Dermis lymphatic vessel endothelial cell (primary cell): ENCODE data around the gene PCDHGB2. TPM values are rescaled to one million over a fixed set of nuclear protein-coding genes. Genes with fewer than 3 reads are reported as not detected.

ENCODE experiments used
- total RNA-seq: library from RNA; depleted of rRNA; stranded (reverse); fragments of >200 nt; gene quantifications from 2 replicates; pipeline ENCODE4 v1.2.1, GENCODE V29; 2014

Gene PCDHGB2
- total RNA-seq = 1.3 and 2.7 TPM in 2 replicates

GRCh38 chr5:141359790-141360426 is at the start of gene PCDHGB2:
TSS of gene PCDHGB2 (plus strand) at chr5:141359994. CDS start at chr5:141360136, 142 bp downstream.

GRCh38 chr5:141320225-141321169 is 39.3 kb upstream of the PCDHGB2 start, which contains the start of gene TAF7:
TSS of gene TAF7 (minus strand) at chr5:141320784. CDS start at chr5:141320044, 740 bp downstream.

GRCh38 chr5:141330299-141331080 is 29.3 kb upstream of the PCDHGB2 start, which contains the start of gene PCDHGA1:
TSS of gene PCDHGA1 (plus strand) at chr5:141330514.

GRCh38 chr5:141338538-141339306 is 21.1 kb upstream of the PCDHGB2 start, which contains the start of gene PCDHGA2:
TSS of gene PCDHGA2 (plus strand) at chr5:141338760.

GRCh38 chr5:141343242-141343952 is 16.4 kb upstream of the PCDHGB2 start, which contains the start of gene PCDHGA3:
TSS of gene PCDHGA3 (plus strand) at chr5:141343829. CDS start at chr5:141344034, 205 bp downstream.

GRCh38 chr5:141349917-141350619 is 9.7 kb upstream of the PCDHGB2 start, which contains the start of gene PCDHGB1:
TSS of gene PCDHGB1 (plus strand) at chr5:141350099. CDS start at chr5:141350261, 162 bp downstream.

GRCh38 chr5:141354900-141355469 is 4.8 kb upstream of the PCDHGB2 start, which contains the start of gene PCDHGA4:
TSS of gene PCDHGA4 (plus strand) at chr5:141355021. CDS start at chr5:141355108, 87 bp downstream.

GRCh38 chr5:141363952-141364660 is 4.3 kb downstream of the PCDHGB2 start, which contains the start of gene PCDHGA5:
TSS of gene PCDHGA5 (plus strand) at chr5:141364162. CDS start at chr5:141364331, 169 bp downstream.

GRCh38 chr5:141369994-141370848 is 10.4 kb downstream of the PCDHGB2 start, which contains the start of gene PCDHGB3:
TSS of gene PCDHGB3 (plus strand) at chr5:141370242. CDS start at chr5:141370395, 153 bp downstream.

GRCh38 chr5:141373673-141374317 is 14.0 kb downstream of the PCDHGB2 start, which contains the start of gene PCDHGA6:
TSS of gene PCDHGA6 (plus strand) at chr5:141373891. CDS start at chr5:141374084, 193 bp downstream.

GRCh38 chr5:141382469-141383294 is 22.9 kb downstream of the PCDHGB2 start, which contains the start of gene PCDHGA7:
TSS of gene PCDHGA7 (plus strand) at chr5:141382742. CDS start at chr5:141382900, 158 bp downstream.

GRCh38 chr5:141387557-141388311 is 27.9 kb downstream of the PCDHGB2 start, which contains the start of gene PCDHGB4:
TSS of gene PCDHGB4 (plus strand) at chr5:141387698. CDS start at chr5:141387885, 187 bp downstream.

GRCh38 chr5:141392429-141393198 is 32.8 kb downstream of the PCDHGB2 start, which contains the start of gene PCDHGA8:
TSS of gene PCDHGA8 (plus strand) at chr5:141392633. CDS start at chr5:141392814, 181 bp downstream.

